Stomach smooth muscle (tissue), 2 donors: ENCODE results near the gene NAV2.

ENCODE experiments used
- H3K27ac ChIP-seq: one replicate; pipeline ENCODE4 v1.7.0; 2013; ENCODE audit warnings: mild to moderate bottlenecking, low read length, inconsistent platforms
- H3K27me3 ChIP-seq, 2 donors: one replicate each; pipeline ENCODE4 v1.7.0; 2013; ENCODE audit warnings: low read length in 2 of 2; ENCODE audit not compliant: insufficient read depth in 2 of 2, control insufficient read depth in 1 of 2
- H3K36me3 ChIP-seq, 2 donors: one replicate each; pipeline ENCODE4 v1.7.0; 2013; ENCODE audit warnings: low read length in 2 of 2; ENCODE audit not compliant: control insufficient read depth in 2 of 2, insufficient read depth in 2 of 2
- H3K4me1 ChIP-seq: one replicate; pipeline ENCODE4 v1.7.0; 2013; ENCODE audit warnings: low read length; ENCODE audit not compliant: control insufficient read depth, insufficient read depth
- H3K4me3 ChIP-seq, 2 donors: one replicate each; pipeline ENCODE4 v1.7.0; 2013; ENCODE audit warnings: low read length in 2 of 2
- H3K9ac ChIP-seq, 2 donors: one replicate each; pipeline ENCODE4 v1.7.0; 2013; ENCODE audit warnings: low read length in 2 of 2, mild to moderate bottlenecking in 1 of 2
- H3K9me3 ChIP-seq, 2 donors: one replicate each; pipeline ENCODE4 v1.7.0; 2013; ENCODE audit warnings: low read length in 2 of 2; ENCODE audit not compliant: control insufficient read depth in 2 of 2
- donor health status: healthy.
- donor health status: Pancreatic carcinoma.

The NAV2 gene

DNA sequence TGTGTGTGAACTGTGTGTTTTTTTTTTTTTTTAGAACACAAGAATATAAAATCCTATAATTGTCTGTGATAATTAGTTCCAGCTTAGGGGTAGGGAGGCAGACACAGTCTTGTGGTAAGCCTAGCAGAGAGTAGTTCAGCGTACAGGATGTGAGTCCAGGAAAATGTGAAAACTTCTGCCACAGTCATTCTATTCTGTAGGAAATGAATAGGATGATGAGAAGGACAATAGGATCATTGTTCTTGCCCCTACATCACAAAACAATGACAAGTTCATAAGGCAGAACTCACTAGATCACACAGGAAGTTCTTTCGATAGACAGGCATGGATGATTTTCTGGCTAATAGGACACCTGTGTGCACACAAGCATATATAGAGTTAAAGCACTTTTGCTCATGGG is 132.2 kb downstream of the NAV2 start:
- no peaks in the 10 kb centered on the region for H3K9me3 ChIP-seq
- no peak overlapping the region for H3K4me3 ChIP-seq
- no peak overlapping the region for H3K9ac ChIP-seq
- peaks cover 32% of the 10 kb centered on the region for H3K4me1 ChIP-seq
- H3K27me3 ChIP-seq: no peaks in the 10 kb centered on the region
- H3K36me3 ChIP-seq: peaks cover 0 to 5% of the 10 kb centered on the region in 2 donors
- no peak overlapping the region for H3K27ac ChIP-seq

DNA sequence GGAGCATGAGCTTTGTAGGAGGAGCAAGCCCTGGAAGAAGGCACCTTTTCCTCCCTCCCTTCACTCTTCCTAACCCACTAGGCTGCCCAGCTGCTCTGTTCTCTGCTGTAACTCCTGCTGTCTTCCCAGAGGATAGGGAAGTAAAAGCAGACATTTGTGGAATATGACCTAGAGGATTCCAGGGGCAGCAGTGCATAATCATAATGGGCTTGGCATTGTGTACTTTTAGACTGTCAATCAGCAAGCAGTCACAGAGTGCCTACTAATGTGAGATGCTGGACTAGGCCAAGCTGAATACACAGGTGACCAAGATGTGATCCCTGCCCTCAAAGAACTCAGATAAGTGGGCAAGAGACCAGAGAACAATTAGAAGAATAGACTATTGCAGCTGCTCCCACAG is 133.0 kb downstream of the NAV2 start:
- Histone ChIP-seq H3K27me3 (no peaks in the 10 kb centered on the region), H3K27ac (no peak overlapping the region), H3K4me1 (peaks cover 34% of the 10 kb centered on the region), H3K36me3 (peaks cover 0 to 5% of the 10 kb centered on the region in 2 donors), H3K9ac (no peak overlapping the region), H3K9me3 (no peaks in the 10 kb centered on the region), H3K4me3 (no peak overlapping the region)

GRCh38 chr11:19846654-19847305 is 134.1 kb downstream of the NAV2 start:
- no peaks in the 10 kb centered on the region for H3K27me3 ChIP-seq
- H3K9ac ChIP-seq: no peak overlapping the region
- H3K9me3 ChIP-seq: no peaks in the 10 kb centered on the region
- no peak overlapping the region for H3K27ac ChIP-seq
- no peak overlapping the region for H3K4me3 ChIP-seq
- peaks cover 34% of the 10 kb centered on the region for H3K4me1 ChIP-seq
- peaks cover 3 to 8% of the 10 kb centered on the region in 2 donors for H3K36me3 ChIP-seq

- H3K27ac ChIP-seq: no peak overlapping the region
These were observed 135.6 kb downstream of the NAV2 start for GRCh38 chr11:19848219-19848618.

GRCh38 chr11:19849107-19849789 is 136.6 kb downstream of the NAV2 start:
- H3K9ac ChIP-seq: no peak overlapping the region
- H3K36me3 ChIP-seq: peaks cover 3 to 6% of the 10 kb centered on the region in 2 donors
- H3K27me3 ChIP-seq: no peaks in the 10 kb centered on the region
- peaks cover 35% of the 10 kb centered on the region for H3K4me1 ChIP-seq
- no peaks in the 10 kb centered on the region for H3K9me3 ChIP-seq
- no peak overlapping the region for H3K4me3 ChIP-seq
- peak overlapping the region; percentile 18 for H3K27ac ChIP-seq

More at GRCh38 chr11:19848219-19848618, 135.6 kb downstream of the NAV2 start:
- H3K4me3 ChIP-seq: no peak overlapping the region
- no peaks in the 10 kb centered on the region for H3K27me3 ChIP-seq
- H3K4me1 ChIP-seq: peaks cover 27% of the 10 kb centered on the region
- peaks cover 3 to 8% of the 10 kb centered on the region in 2 donors for H3K36me3 ChIP-seq
- H3K9ac ChIP-seq: no peak overlapping the region
- no peaks in the 10 kb centered on the region for H3K9me3 ChIP-seq

- no peak overlapping the region for H3K27ac ChIP-seq
- H3K4me1 ChIP-seq: peaks cover 37% of the 10 kb centered on the region
- no peak overlapping the region for H3K4me3 ChIP-seq
- H3K9ac ChIP-seq: no peak overlapping the region
- H3K27me3 ChIP-seq: no peaks in the 10 kb centered on the region
- no peaks in the 10 kb centered on the region for H3K9me3 ChIP-seq
- peaks cover 3 to 4% of the 10 kb centered on the region in 2 donors for H3K36me3 ChIP-seq
These were observed 137.4 kb downstream of the NAV2 start for GRCh38 chr11:19849947-19850593.

DNA sequence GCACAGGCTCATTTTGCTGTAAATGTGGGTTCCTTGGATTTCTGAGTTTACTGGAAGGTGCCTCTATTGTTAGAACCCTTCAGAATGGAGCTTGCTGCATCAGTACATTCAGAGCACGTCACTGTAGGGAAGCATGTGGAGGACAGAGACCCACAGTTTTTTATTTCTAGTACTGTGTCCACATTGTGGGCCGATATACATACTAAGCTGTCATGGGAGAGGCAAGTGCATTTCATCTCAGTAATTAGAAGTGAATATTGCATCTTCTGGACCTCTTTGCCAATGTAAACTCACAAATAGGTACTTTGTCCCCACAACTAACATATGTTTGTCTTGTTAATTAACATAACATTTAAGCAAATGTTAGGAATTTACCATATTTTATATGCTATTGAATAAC is 139.7 kb downstream of the NAV2 start:
- no peaks in the 10 kb centered on the region for H3K27me3 ChIP-seq
- H3K4me1 ChIP-seq: peaks cover 26% of the 10 kb centered on the region
- no peak overlapping the region for H3K27ac ChIP-seq
- no peaks in the 10 kb centered on the region for H3K9me3 ChIP-seq
- peaks cover 3% of the 10 kb centered on the region in 2 donors for H3K36me3 ChIP-seq
- H3K9ac ChIP-seq: no peak overlapping the region
- no peak overlapping the region for H3K4me3 ChIP-seq

DNA sequence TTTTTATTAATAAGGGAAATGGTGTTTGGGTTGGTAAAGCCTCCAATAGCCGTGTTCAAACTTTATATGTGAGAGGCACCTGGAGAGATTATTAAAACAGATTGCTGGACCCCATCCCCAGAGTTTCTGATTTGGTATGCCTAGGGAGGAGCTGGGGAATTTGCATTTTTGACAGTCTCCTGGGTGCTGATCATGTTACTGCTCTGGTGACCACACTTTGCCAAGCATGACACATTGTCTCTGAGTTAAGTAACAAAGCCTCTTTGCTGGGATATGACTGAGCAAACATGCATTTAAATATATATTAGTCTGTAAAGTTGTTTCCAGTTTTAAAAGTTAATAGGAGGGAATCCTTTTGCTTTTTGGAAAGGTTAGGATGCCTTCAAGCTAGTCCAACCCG is 140.4 kb downstream of the NAV2 start:
- Histone ChIP-seq H3K4me3 (no peak overlapping the region), H3K36me3 (peaks cover 2 to 3% of the 10 kb centered on the region in 2 donors), H3K9ac (no peak overlapping the region), H3K4me1 (peaks cover 20% of the 10 kb centered on the region), H3K9me3 (no peaks in the 10 kb centered on the region), H3K27ac (no peak overlapping the region), H3K27me3 (no peaks in the 10 kb centered on the region)

- no peaks in the 10 kb centered on the region for H3K27me3 ChIP-seq
- peaks cover 2 to 3% of the 10 kb centered on the region in 2 donors for H3K36me3 ChIP-seq
- peaks cover 20% of the 10 kb centered on the region for H3K4me1 ChIP-seq
- H3K27ac ChIP-seq: no peak overlapping the region
- no peak overlapping the region for H3K9ac ChIP-seq
- H3K9me3 ChIP-seq: no peaks in the 10 kb centered on the region
- H3K4me3 ChIP-seq: no peak overlapping the region
These were observed 141.3 kb downstream of the NAV2 start for GRCh38 chr11:19853920-19854319.

DNA sequence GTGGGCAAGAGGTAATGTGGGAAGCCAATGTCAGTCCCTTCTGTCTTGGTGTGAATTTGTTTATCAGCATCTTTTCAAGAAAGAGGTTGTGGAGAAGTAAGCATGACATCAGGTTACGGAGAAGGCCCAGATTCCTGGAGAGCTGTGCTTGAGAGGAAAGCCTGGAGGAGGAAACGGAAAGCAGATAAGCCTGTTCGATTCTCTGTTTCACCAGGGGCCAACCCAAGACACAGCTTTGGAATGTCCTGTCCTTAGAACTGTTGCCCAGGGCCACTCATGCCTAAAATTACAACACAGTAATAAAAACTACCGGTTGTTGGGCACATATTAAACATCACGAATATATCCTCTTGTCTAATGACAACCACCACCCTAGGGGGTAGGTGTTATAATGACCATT is 148.5 kb downstream of the NAV2 start:
- H3K9ac ChIP-seq: no peak overlapping the region
- no peaks in the 10 kb centered on the region for H3K36me3 ChIP-seq
- H3K4me1 ChIP-seq: peaks cover 31% of the 10 kb centered on the region
- H3K9me3 ChIP-seq: no peaks in the 10 kb centered on the region
- H3K27me3 ChIP-seq: no peaks in the 10 kb centered on the region
- H3K4me3 ChIP-seq: no peak overlapping the region
- H3K27ac ChIP-seq: no peak overlapping the region

GRCh38 chr11:19862091-19862490 is 149.5 kb downstream of the NAV2 start:
- H3K27ac ChIP-seq: no peak overlapping the region
- no peak overlapping the region for H3K9ac ChIP-seq
- no peak overlapping the region for H3K4me3 ChIP-seq
- H3K4me1 ChIP-seq: peaks cover 31% of the 10 kb centered on the region
- H3K36me3 ChIP-seq: no peaks in the 10 kb centered on the region
- no peaks in the 10 kb centered on the region for H3K27me3 ChIP-seq
- H3K9me3 ChIP-seq: no peaks in the 10 kb centered on the region
